Activated CD8-positive, alpha-beta memory T cell treated with anti-CD3 and anti-CD28 coated beads, Interleukin-2, amount 50 U/mL, for 24 hours (primary cell): Measurements from ENCODE around the gene PRELID2.
"Not testable (repeated sequence)": the region's sequence is repeated elsewhere in the genome, so short reads cannot be mapped to it uniquely, and the experiment has no call there.

Experiments used
- DNase-seq: peaks from one replicate; pipeline ENCODE4 v3.0.0-alpha.2; 2020; ENCODE audit errors: extremely low read depth

Gene PRELID2

GRCh38 chr5:145840458-145841132, 5.5 kb upstream of the PRELID2 start:
- no peak for DNase-seq

DNA sequence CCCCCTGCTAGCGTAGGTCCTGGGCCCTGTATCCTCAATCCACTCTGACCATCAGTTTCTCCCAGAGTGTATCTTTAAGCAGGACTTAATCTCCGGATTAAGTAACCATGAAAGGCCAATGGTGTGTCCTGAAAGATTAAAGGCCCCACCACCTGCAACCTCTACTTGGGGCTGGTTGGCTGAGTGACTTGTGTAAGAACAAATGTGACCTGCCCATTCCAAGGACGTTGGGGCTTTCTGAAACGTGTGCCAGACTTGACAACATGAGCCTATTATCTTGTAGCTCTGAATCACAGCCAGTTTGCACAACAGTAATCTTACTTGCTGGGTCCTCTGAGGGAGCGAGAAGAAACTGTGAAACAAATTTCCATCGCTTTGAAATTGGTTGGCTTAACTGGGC, 3.1 kb upstream of the PRELID2 start:
- no peak for DNase-seq

GRCh38 chr5:145836241-145836640, 1.1 kb upstream of the PRELID2 start:
- not testable (repeated sequence) for DNase-seq

- DNase-seq: no peak
Measured at GRCh38 chr5:145835848-145836239, 702 bp upstream of the PRELID2 start.

- DNase-seq: no peak
Measured at GRCh38 chr5:145834554-145834916, 607 bp downstream of the PRELID2 start.

- no peak for DNase-seq
Measured at GRCh38 chr5:145833631-145834200, 1.4 kb downstream of the PRELID2 start.

GRCh38 chr5:145830594-145830993, 4.5 kb downstream of the PRELID2 start:
- DNase-seq: no peak

GRCh38 chr5:145829708-145830361, 5.3 kb downstream of the PRELID2 start:
- DNase-seq: no peak

GRCh38 chr5:145826895-145827674, 8.1 kb downstream of the PRELID2 start:
- no peak for DNase-seq

DNA sequence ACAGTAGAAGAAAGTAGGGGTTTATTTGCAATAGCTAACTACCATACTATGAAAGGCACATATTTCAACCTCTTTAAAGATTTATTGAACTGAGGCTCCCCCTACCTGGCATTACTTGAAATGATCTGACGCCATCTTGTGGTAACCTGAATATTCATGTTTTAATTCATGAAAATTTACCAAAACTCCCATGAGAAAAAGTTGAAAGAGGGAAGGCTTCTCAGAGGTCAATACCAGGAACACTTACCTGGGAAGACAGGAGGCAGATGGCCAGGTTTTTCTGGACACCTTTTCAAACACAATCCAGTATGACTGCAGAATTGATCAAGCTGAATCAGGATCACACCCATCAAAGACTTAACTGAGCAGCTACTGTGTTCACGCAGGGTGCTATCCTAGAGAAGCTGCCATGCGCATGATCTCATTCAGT, 9.4 kb downstream of the PRELID2 start:
- DNase-seq: no peak

- DNase-seq: no peak
Measured at GRCh38 chr5:145824040-145824439, 11.1 kb downstream of the PRELID2 start.

- no peak for DNase-seq
Measured at GRCh38 chr5:145818604-145819003, 16.5 kb downstream of the PRELID2 start.

GRCh38 chr5:145812877-145813276, 22.3 kb downstream of the PRELID2 start:
- DNase-seq: no peak

DNA sequence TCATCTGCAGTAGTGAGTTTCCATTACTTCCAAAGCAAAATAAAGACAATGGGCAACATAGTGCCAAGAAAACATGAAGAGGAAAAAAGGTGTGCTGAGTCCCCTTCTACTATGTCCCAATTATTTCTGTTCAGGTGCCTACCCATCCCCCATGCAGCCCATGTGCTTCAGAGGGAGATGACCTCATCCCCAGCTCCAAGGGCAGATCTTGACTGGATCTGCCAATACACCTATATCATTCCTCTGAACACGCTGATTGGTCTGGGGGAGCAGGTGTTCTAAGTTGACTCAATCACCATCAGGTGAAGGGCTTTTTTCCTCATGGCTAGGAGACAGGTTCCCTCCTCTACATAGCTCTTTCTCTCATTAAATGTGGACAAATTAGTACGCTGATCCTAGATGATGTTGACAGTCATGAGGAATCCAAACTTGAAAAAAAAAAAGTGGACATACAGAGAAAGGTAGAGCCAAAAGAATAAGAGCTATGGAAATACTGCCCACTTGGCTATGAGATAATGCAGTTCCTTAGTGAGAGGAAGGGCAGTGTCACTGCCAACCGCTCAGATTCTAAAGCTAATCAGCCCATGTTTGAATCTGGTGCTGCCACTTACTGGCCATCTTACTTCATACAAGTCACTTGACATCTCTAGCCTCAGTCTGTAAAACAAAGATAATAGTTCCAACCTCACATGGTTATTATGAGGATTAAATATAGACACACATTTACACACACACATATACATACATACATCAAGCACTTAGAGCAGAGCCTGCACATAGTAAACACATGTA, 23.1 kb downstream of the PRELID2 start:
- DNase-seq: no peak

DNA sequence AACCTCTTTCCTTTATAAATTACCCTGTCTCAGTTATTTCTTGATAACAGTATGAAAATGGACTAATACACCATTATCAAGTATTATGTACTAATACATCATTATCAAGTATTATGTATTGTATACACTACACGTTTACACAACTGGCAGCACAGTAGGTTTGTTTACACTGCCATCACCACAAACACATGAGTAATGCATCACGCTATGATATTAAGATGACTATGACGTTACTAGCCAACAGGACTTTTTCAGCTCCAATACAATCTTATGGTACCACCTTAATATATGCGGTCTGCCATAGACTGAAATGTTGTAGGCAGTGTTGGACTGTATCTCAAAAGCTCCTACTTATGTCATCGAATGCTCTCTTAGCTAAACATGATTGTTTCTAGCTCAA, 28.2 kb downstream of the PRELID2 start:
- no peak for DNase-seq

DNA sequence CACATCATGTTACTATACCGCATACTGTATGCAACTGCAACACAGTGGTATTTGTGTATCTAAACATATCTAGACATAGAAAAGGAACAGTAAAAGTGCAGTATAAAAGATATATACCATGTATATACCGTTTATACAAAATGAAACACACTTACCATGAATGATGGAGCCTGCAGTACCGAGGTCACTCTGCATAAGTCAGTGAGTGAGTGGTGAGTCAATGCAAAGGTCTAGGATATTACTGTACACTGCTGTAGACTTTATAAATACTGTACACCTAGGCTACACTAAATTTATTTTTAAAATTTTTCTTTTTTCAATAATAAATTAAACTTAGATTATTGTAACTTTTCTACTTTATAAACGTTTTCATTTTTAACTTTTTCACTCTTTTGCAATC, 29.3 kb downstream of the PRELID2 start:
- no peak for DNase-seq

DNA sequence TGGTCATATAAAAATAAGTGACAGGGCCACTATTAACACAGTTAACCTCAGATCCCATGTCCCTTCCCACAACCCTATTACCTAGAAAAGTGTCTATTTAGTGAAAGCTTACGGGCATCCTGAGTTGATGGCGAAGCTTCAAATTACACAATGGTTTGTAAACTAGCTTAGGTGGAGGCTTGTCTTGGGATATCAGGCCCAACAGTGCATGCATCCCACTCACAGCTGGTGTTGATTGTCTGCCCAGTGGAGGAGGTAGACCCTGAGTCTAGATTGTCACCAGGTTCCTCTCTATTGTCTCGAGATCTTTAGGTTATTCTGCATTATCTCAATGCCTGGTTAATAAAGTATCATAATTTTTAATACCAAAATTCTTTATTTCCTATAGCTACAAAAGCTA, 30.4 kb downstream of the PRELID2 start:
- DNase-seq: no peak

GRCh38 chr5:145803112-145804004, 31.8 kb downstream of the PRELID2 start:
- DNase-seq: no peak

DNA sequence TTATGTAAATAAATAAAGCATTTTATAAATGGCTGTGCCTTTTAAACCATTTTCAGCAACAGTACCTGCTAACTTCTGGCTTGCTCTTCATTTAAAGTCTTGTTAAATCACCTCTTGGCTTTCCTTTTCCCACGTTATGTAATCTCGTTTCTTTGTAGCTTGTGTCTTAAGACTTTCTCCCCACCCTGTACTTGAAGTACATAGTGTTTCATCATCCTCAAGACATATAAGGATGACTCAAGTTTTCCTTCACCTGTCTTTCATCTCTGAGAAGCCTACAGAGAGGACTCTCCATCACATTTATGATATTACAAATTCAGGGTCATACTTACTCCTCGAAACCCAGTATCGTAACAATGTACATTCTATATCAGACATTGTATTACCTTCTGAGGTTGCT, 33.9 kb downstream of the PRELID2 start:
- DNase-seq: no peak

DNA sequence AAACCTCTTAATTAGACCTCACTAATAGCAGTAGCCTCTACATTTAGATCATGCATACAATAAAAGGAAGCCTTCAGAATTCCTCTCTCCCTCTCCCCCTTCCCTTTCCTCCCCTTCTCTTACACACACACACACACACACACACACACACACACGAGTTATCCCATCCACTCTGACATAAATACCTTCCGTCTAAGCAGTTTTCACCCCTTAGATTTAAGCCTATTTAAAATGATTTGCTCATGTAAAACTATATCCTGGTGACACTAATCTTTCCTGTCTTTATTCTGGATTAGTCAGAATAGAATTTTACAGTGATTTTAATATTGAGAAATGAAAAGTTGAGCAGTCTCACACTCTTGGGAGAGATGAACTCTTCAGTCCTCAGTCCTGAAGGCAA, 35.0 kb downstream of the PRELID2 start:
- DNase-seq: no peak

GRCh38 chr5:145798503-145798902, 36.6 kb downstream of the PRELID2 start:
- not testable (repeated sequence) for DNase-seq
